GM12801 (cell line): Measurements from ENCODE around the gene DKK3.

Source experiments
- TF ChIP-seq, protein P1 (sequence below): IDR thresholded peaks from one replicate; pipeline ENCODE4 v1.5.1; 2011; ENCODE audit warnings: control low read depth; ENCODE audit not compliant: insufficient read length; ENCODE audit errors: extremely low read depth

Gene DKK3

DNA sequence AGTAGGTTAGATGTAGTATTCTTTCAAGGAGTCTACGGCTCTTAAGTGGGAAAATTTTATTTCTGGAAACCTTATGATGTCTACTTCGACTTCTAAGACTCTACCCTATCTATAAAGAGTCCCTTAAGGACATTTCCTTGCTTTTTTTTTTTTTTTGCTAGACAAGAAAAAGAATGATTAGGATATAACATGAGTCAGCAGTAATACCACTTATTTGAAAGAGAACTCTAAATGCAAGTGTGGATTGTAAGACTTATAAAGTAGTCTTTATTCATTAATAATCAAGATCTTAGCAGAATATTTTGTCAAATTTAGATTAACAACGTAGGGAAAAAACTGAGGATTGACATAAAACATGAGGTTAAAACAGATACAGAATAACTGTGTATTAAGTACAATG is 71.0 kb downstream of the DKK3 start:
- TF ChIP-seq, protein P1, sequence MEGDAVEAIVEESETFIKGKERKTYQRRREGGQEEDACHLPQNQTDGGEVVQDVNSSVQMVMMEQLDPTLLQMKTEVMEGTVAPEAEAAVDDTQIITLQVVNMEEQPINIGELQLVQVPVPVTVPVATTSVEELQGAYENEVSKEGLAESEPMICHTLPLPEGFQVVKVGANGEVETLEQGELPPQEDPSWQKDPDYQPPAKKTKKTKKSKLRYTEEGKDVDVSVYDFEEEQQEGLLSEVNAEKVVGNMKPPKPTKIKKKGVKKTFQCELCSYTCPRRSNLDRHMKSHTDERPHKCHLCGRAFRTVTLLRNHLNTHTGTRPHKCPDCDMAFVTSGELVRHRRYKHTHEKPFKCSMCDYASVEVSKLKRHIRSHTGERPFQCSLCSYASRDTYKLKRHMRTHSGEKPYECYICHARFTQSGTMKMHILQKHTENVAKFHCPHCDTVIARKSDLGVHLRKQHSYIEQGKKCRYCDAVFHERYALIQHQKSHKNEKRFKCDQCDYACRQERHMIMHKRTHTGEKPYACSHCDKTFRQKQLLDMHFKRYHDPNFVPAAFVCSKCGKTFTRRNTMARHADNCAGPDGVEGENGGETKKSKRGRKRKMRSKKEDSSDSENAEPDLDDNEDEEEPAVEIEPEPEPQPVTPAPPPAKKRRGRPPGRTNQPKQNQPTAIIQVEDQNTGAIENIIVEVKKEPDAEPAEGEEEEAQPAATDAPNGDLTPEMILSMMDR = no peak

DNA sequence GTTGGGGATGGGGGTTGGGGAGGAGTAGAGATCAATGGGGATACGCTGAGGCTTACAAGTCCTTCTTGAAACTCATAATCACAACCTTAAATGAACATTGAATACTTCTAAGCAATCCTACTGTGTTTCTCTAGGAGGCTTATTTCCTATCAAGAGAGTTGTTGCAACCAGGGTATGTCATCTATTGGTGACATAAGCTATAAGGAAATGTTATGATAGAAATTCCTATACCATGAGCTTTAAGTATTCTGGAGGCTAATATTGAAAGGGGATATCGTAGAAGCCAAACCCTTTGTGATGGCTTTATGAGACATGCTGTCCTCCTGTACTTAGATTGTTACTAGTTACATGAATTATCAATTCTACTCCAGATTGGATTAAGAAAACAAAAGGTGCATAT is 72.9 kb downstream of the DKK3 start:
- TF ChIP-seq, protein P1 = no peak

DNA sequence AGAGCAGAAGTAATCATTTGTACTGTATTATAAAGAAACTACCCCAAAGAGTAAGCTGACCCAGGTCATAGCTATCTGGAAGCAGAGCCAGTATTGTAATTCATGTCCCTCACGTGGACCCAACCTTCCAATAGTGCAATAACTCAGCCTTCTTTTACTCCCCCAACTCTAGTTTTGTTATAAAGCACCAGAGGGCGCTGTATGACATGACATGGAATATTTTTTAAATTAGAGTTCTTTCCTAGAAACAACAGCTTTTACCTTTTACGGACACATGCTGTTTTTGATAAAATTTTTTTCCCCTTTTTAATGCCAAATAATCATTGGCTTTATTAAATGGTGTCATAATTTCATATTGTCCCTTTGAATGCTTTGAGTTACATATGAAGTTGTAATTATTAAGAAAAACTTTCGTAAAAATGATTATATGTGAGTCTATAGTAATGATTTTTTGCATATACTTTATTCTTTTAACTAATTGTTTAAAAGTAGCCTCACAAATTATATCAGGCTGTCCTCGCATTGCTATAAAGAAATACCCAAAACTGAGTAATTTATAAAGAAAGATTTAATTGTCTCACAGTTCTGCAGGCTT is 76.9 kb downstream of the DKK3 start:
- TF ChIP-seq, protein P1 = no peak

DNA sequence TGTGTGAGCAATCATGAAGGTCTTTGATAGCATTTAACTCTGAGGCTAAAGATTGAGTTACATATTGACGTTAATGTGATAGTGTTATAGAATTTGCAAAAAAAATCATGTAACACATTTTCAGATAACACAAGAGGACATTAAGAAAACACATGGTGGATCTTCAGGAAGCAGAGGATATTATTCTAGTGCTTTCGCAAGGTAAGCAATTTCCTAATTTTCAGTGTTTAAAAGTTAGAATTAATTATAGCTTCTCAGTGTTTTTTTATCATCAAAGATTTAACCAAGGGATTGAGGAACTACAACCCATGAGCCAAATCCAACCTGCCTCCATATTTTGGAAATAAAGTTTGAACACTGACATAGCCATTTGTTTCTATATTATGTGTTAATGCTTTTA is 78.5 kb downstream of the DKK3 start:
- TF ChIP-seq, protein P1 = no peak

DNA sequence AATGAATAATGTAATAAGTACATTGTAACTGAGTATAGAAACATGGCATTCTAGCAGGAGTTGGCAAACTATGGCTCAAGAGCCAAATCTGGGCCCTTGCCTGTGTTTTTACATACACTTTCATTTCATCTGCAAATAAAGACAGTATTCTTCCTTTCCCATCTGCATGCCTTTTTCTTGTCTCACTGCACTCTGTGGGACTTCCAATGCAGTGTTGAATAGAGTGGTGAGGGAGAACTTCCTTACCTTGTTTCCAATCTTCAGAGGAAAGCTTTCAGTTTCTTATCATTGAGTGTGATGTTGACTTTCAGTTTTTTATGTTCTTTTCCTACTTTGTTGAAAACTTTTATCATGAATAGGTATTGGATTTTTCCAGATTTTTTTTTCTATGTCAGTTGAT is 84.6 kb downstream of the DKK3 start:
- TF ChIP-seq, protein P1 = no peak

DNA sequence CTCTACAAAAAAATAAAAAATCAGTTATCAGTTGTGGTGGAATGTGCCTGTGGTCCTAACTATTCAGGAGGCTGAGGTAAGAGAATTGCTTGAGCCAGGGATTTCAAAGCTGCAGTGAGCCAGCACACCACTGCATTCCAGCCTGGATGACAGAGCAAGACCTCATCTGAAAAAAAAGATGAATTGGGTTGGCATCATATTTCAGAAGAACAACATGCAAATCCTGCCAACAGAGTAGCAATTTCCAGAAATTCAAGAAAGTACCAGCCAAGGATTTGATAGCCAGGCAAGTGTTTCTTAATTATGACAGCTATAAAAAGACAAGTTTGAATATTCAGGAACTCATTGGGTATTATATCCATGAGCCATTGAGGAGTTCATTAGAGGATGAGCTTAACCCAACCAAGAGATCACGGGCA is 91.4 kb downstream of the DKK3 start:
- TF ChIP-seq, protein P1 = no peak

DNA sequence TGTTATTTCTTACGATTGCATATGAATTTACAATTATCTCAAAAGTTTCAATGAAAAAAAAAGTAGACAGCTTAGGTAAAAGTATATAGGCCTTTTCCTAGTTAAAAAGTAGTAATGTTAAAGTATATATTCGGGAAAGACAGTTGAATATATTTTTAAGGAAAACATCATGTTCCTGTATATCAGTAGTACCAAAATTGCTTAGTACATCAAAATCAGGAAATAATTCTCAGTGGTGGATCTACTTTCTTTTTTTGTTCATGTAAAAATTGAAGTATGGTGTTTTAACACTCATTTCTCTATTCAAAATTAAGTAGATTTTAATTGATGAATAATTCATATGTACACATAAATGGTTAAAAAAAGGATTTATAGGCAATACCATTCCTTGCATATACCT is 92.8 kb downstream of the DKK3 start:
- TF ChIP-seq, protein P1 = no peak

DNA sequence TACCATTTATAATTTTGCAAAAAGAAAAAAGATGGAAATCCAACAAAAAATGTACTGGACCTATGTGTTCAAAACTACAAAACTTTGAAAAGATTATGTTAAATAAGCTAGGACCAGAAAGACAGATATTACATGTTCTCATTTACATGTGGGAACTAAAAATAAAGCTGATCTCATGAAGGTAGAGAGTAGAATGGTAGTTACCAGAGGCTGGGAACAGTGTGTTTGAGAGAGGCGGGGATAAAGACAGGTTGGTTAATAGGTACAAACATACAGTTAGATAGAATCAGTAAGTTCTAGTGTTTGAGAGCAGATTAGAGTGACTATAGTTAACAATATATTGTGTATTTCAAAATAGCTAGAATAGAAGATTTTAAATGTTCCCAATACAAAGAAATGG is 95.0 kb downstream of the DKK3 start:
- TF ChIP-seq, protein P1 = no peak
